Breast epithelium (tissue), 3 donors: ENCODE results near the gene CASK.

Experiments used
- CTCF ChIP-seq, 3 donors: fragments of 450-650 bp; IDR thresholded peaks; one replicate each; pipeline ENCODE4 v1.5.1; 2016 to 2017; ENCODE audit warnings: antibody characterized with exemption in 3 of 3, mild to moderate bottlenecking in 3 of 3, moderate library complexity in 3 of 3
- POLR2A ChIP-seq: fragments of 450-650 bp; IDR thresholded peaks from one replicate; pipeline ENCODE4 v1.6.1; 2016; ENCODE audit warnings: antibody characterized with exemption, mild to moderate bottlenecking, moderate library complexity
- POLR2AphosphoS5 ChIP-seq, 3 donors: sonication (generic); formaldehyde crosslinking; IDR thresholded peaks; one replicate each; pipeline ENCODE4 v1.6.1; 2017; ENCODE audit warnings: antibody characterized with exemption in 3 of 3

- TF ChIP-seq CTCF (IDR thresholded peaks at IDR 0.05) (no peak), POLR2A (no peak), POLR2AphosphoS5 (IDR thresholded peaks at IDR 0.05) (no peak)
Measured at GRCh38 chrX:41946989-41947612, 23.7 kb upstream of the CASK start.
